ENCODE data around the gene PARD3. TPM values are rescaled to one million over a fixed set of nuclear protein-coding genes. Genes with fewer than 3 reads are reported as not detected.
A peak's percentile ranks its signal among the peaks of the same experiment; 100 is the strongest.
"Not testable (repeated sequence)": the region's sequence is repeated elsewhere in the genome, so short reads cannot be mapped to it uniquely, and the experiment has no call there.

PARD3 gene
- total RNA-seq, 1 donor from 2014 or later, result 22.9 TPM

GRCh38 chr10:34430685-34431084, 384.4 kb downstream of the PARD3 start:
- peaks cover 10% of the 10 kb centered on the region for H3K4me1 Mint-ChIP-seq (ENCODE audit: low read depth, unreplicated experiment)
- no peak overlapping the region for H3K4me3 Mint-ChIP-seq (ENCODE audit: unreplicated experiment)
- H3K9me3 Mint-ChIP-seq (ENCODE audit: unreplicated experiment), result no peaks in the 10 kb centered on the region
- no peak overlapping the region for H3K27ac Mint-ChIP-seq (ENCODE audit: unreplicated experiment)
- no peak for DNase-seq
- no peaks in the 10 kb centered on the region for H3K36me3 Mint-ChIP-seq (ENCODE audit: unreplicated experiment)
- TF ChIP-seq CTCF (IDR thresholded peaks at IDR 0.05; ENCODE audit: partially characterized antibody, unreplicated experiment), result no peak
- H3K27me3 Mint-ChIP-seq (ENCODE audit: unreplicated experiment), result peaks cover 2% of the 10 kb centered on the region

GRCh38 chr10:34428501-34428900, 386.6 kb downstream of the PARD3 start:
- peaks cover 7% of the 10 kb centered on the region for H3K4me1 Mint-ChIP-seq (ENCODE audit: low read depth, unreplicated experiment)
- no peak overlapping the region for H3K27ac Mint-ChIP-seq (ENCODE audit: unreplicated experiment)
- H3K27me3 Mint-ChIP-seq (ENCODE audit: unreplicated experiment), result peaks cover 2% of the 10 kb centered on the region

GRCh38 chr10:34427911-34428216, 387.2 kb downstream of the PARD3 start:
- H3K27ac Mint-ChIP-seq (ENCODE audit: unreplicated experiment), result no peak overlapping the region
- peaks cover 2% of the 10 kb centered on the region for H3K9me3 Mint-ChIP-seq (ENCODE audit: unreplicated experiment)
- H3K4me1 Mint-ChIP-seq (ENCODE audit: low read depth, unreplicated experiment), result peaks cover 7% of the 10 kb centered on the region
- peak overlapping the region; percentile 62 for H3K4me3 Mint-ChIP-seq (ENCODE audit: unreplicated experiment)
- no peak for DNase-seq
- H3K27me3 Mint-ChIP-seq (ENCODE audit: unreplicated experiment), result peaks cover 2% of the 10 kb centered on the region
- H3K36me3 Mint-ChIP-seq (ENCODE audit: unreplicated experiment), result no peaks in the 10 kb centered on the region
- TF ChIP-seq CTCF (IDR thresholded peaks at IDR 0.05; ENCODE audit: partially characterized antibody, unreplicated experiment), result no peak

More at GRCh38 chr10:34428501-34428900, 386.6 kb downstream of the PARD3 start:
- no peak for DNase-seq
- Mint-ChIP-seq H3K9me3 (ENCODE audit: unreplicated experiment) (peaks cover 2% of the 10 kb centered on the region), H3K4me3 (ENCODE audit: unreplicated experiment) (no peak overlapping the region), H3K36me3 (ENCODE audit: unreplicated experiment) (no peaks in the 10 kb centered on the region)
- no peak for TF ChIP-seq CTCF (IDR thresholded peaks at IDR 0.05; ENCODE audit: partially characterized antibody, unreplicated experiment)

GRCh38 chr10:34427158-34427910, 387.8 kb downstream of the PARD3 start:
- Mint-ChIP-seq H3K4me3 (ENCODE audit: unreplicated experiment) (peak overlapping the region; percentile 62), H3K27ac (ENCODE audit: unreplicated experiment) (peak overlapping the region; percentile 42)
- H3K27me3 Mint-ChIP-seq (ENCODE audit: unreplicated experiment); H3K36me3 Mint-ChIP-seq (ENCODE audit: unreplicated experiment); H3K4me1 Mint-ChIP-seq (ENCODE audit: low read depth, unreplicated experiment); H3K9me3 Mint-ChIP-seq (ENCODE audit: unreplicated experiment): not testable (repeated sequence)
- DNase-seq, result peak; percentile 27

GRCh38 chr10:34426538-34427157, 388.4 kb downstream of the PARD3 start:
- H3K4me1 Mint-ChIP-seq (ENCODE audit: low read depth, unreplicated experiment); H3K4me3 Mint-ChIP-seq (ENCODE audit: unreplicated experiment); H3K27ac Mint-ChIP-seq (ENCODE audit: unreplicated experiment); DNase-seq; H3K36me3 Mint-ChIP-seq (ENCODE audit: unreplicated experiment); H3K27me3 Mint-ChIP-seq (ENCODE audit: unreplicated experiment); H3K9me3 Mint-ChIP-seq (ENCODE audit: unreplicated experiment): not testable (repeated sequence)

- H3K4me1 Mint-ChIP-seq (ENCODE audit: low read depth, unreplicated experiment), result peaks cover 7% of the 10 kb centered on the region
- no peak for DNase-seq
- H3K27me3 Mint-ChIP-seq (ENCODE audit: unreplicated experiment), result peaks cover 2% of the 10 kb centered on the region
- no peak overlapping the region for H3K27ac Mint-ChIP-seq (ENCODE audit: unreplicated experiment)
- H3K36me3 Mint-ChIP-seq (ENCODE audit: unreplicated experiment), result no peaks in the 10 kb centered on the region
- H3K9me3 Mint-ChIP-seq (ENCODE audit: unreplicated experiment), result peaks cover 2% of the 10 kb centered on the region
- no peak for TF ChIP-seq CTCF (IDR thresholded peaks at IDR 0.05; ENCODE audit: partially characterized antibody, unreplicated experiment)
- H3K4me3 Mint-ChIP-seq (ENCODE audit: unreplicated experiment), result no peak overlapping the region
Measured at GRCh38 chr10:34426041-34426440, 389.1 kb downstream of the PARD3 start.
